Duodenal mucosa (tissue), 2 donors: ENCODE results near the gene ADGRG6.

ENCODE experiments used
- H3K27ac ChIP-seq: one replicate; pipeline ENCODE4 v1.7.0; 2013; ENCODE audit warnings: low read depth, low read length
- H3K27me3 ChIP-seq, 2 donors: one replicate each; pipeline ENCODE4 v1.7.0; 2013; ENCODE audit warnings: low read length in 2 of 2, control low read depth in 1 of 2; ENCODE audit not compliant: insufficient read depth in 2 of 2, control insufficient read depth in 1 of 2
- H3K36me3 ChIP-seq, 2 donors: one replicate each; pipeline ENCODE4 v1.7.0; 2013; ENCODE audit warnings: low read length in 2 of 2, control low read depth in 1 of 2; ENCODE audit not compliant: insufficient read depth in 2 of 2, control insufficient read depth in 1 of 2
- H3K4me1 ChIP-seq, 2 donors: one replicate each; pipeline ENCODE4 v1.7.0; 2013; ENCODE audit warnings: low read length in 2 of 2, control low read depth in 1 of 2; ENCODE audit not compliant: insufficient read depth in 2 of 2, control insufficient read depth in 1 of 2
- H3K4me3 ChIP-seq, 2 donors: one replicate each; pipeline ENCODE4 v1.7.0; 2013; ENCODE audit warnings: low read length in 2 of 2, low read depth in 1 of 2
- H3K9ac ChIP-seq, 2 donors: one replicate each; pipeline ENCODE4 v1.7.0; 2013; ENCODE audit warnings: low read length in 2 of 2, low read depth in 1 of 2
- H3K9me3 ChIP-seq, 2 donors: one replicate each; pipeline ENCODE4 v1.7.0; 2013; ENCODE audit warnings: low read length in 2 of 2, control low read depth in 1 of 2; ENCODE audit not compliant: control insufficient read depth in 1 of 2

ADGRG6 gene

DNA sequence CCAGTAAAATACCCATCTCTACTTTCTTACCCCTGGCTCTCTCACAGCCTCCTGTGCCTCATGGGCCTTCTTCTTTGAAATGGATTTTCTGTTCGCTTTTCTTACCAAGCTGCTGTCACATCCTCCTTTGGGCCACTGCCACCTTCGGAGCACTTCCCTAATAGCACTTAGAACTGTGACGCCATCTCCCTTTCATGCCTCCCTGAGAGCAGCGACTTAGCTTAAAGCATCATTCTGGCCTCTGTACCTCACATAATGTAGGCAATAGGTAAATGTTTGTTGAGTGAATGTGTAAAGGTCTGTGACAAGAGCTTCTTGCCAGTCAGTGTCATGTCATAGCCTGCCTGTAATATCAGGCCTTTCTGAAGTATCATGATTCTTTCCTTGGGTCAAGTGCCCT is 78.8 kb downstream of the ADGRG6 start:
- Histone ChIP-seq H3K36me3 (no peaks in the 10 kb centered on the region), H3K27me3 (no peaks in the 10 kb centered on the region), H3K4me3 (no peak overlapping the region), H3K9me3 (no peaks in the 10 kb centered on the region), H3K9ac (no peak overlapping the region), H3K27ac (no peak overlapping the region), H3K4me1 (peaks cover 12 to 20% of the 10 kb centered on the region in 2 donors)

DNA sequence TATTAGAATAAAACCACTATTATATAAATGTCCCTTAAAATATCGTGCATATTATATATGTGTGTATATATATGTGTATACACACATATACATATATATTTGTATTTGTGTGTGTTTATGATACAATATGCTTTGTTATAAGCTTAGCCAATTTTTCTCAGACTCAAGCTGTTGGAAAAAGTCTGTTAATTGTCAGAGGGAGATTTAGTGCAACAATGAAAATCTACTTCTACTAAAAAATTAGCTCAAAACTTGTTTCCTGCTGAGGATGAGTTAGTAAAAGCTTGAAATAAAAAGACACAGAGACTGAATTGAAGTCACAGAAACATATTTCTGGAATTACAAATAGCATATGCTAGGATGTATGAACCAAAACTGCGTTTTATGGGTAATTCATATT is 79.4 kb downstream of the ADGRG6 start:
- Histone ChIP-seq H3K36me3 (no peaks in the 10 kb centered on the region), H3K9me3 (no peaks in the 10 kb centered on the region), H3K4me1 (peaks cover 12 to 17% of the 10 kb centered on the region in 2 donors), H3K9ac (no peak overlapping the region), H3K27ac (no peak overlapping the region), H3K27me3 (no peaks in the 10 kb centered on the region), H3K4me3 (no peak overlapping the region)

DNA sequence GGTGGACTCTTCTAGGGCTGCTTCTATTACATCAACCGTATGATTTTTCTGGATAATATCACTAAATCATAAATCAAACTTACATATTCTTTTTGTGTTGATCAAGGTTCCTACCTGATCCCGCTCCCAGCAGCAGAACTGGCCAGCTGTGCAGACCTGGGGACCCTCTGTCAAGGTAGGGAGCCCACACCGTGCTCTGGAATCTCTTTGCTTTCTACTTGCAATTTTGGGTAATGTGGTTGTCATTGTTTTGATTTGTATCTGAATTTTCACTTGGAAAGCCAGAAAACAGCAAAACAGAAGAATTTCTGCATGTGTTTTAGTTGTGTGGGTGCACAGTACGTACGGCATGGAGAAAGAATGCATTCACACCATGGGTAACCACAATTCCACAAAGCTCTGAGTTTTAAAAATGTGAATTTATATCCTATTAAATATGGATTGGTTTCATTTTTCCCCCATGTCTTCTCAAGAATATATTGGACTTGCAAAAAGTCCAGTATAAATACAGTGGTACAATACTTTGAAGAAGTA is 80.1 kb downstream of the ADGRG6 start:
- Histone ChIP-seq H3K9ac (no peak overlapping the region), H3K4me1 (peaks cover 9 to 12% of the 10 kb centered on the region in 2 donors), H3K36me3 (no peaks in the 10 kb centered on the region), H3K27me3 (no peaks in the 10 kb centered on the region), H3K4me3 (no peak overlapping the region), H3K27ac (no peak overlapping the region), H3K9me3 (no peaks in the 10 kb centered on the region)

DNA sequence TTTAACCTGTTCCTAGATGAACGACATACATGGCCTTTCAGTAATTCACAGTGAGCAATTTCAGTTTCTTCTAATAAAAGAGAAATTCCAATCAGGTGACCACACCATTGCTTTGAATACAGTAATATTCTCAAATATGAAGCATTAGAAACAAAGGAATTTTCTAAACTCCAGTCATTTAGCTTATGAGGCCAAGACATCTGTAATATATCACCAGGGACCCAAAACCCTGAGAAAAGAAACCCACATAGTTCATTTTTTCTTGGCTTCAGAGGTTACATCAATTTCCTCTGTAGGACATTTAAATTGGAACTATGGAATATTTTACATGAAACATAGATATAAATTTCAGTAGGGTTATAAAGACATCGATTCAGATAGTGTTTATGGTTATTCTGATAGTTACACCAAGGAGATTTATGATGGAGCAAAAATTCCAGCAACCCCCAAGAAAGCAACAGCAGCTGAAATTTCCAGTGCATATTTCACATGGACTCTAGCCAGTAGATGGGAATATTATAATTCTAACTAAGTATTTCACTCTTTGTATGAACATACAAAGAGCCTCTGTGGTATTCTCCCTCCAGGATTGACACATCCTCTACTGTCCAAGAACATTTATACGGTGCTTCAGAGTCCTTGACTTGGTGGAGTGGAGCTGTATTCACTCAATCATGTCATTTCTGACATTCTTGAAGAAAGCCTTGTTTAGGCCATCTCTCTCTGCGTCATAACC is 82.9 kb downstream of the ADGRG6 start:
- H3K4me3 ChIP-seq: no peak overlapping the region
- no peaks in the 10 kb centered on the region for H3K36me3 ChIP-seq
- H3K9me3 ChIP-seq: no peaks in the 10 kb centered on the region
- H3K27ac ChIP-seq: no peak overlapping the region
- H3K4me1 ChIP-seq: no peaks in the 10 kb centered on the region
- H3K27me3 ChIP-seq: no peaks in the 10 kb centered on the region
- no peak overlapping the region for H3K9ac ChIP-seq

DNA sequence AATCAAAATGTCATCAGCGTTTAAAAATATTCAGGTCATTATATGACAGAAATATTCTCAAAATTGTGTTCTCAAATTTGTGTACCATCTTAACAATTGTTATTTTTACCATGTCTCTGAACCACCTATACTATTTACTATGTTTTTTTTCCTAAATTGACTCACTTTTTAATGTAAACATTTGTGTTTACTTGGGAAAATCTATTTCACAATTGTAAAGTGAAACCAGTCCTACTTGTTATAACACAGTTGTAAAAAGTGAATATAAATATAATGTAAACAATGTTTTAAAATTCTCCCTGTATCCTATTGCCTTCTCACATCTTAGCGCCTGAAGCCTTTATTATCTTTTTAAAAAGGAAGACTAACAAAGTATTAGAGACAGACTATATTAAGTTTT is 83.5 kb downstream of the ADGRG6 start:
- no peak overlapping the region for H3K9ac ChIP-seq

DNA sequence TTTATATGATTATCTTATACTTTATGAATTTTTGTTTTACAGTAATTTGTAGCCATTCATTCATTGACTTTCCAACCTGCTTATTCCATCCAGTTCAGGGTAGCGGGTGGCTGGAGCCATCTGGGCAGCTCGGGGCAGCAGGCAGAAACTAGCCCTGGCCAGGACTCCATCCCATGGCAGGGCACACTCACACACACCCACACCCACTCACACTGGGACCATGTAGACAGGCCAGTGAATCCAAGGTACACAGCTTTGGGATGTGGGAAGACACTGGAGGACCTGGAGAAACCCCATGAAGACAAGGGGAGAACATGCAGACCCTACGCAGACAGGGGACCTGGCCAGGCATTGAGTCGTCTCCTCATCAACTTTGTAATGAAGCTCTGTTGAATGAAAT is 84.8 kb downstream of the ADGRG6 start:
- Histone ChIP-seq H3K9me3 (no peaks in the 10 kb centered on the region), H3K27ac (no peak overlapping the region), H3K4me1 (no peaks in the 10 kb centered on the region), H3K9ac (no peak overlapping the region), H3K36me3 (no peaks in the 10 kb centered on the region), H3K4me3 (no peak overlapping the region), H3K27me3 (no peaks in the 10 kb centered on the region)

More for the DNA sequence above, 83.5 kb downstream of the ADGRG6 start:
- no peaks in the 10 kb centered on the region for H3K27me3 ChIP-seq
- H3K36me3 ChIP-seq: no peaks in the 10 kb centered on the region
- no peak overlapping the region for H3K27ac ChIP-seq
- H3K4me1 ChIP-seq: no peaks in the 10 kb centered on the region
- no peaks in the 10 kb centered on the region for H3K9me3 ChIP-seq
- no peak overlapping the region for H3K4me3 ChIP-seq

DNA sequence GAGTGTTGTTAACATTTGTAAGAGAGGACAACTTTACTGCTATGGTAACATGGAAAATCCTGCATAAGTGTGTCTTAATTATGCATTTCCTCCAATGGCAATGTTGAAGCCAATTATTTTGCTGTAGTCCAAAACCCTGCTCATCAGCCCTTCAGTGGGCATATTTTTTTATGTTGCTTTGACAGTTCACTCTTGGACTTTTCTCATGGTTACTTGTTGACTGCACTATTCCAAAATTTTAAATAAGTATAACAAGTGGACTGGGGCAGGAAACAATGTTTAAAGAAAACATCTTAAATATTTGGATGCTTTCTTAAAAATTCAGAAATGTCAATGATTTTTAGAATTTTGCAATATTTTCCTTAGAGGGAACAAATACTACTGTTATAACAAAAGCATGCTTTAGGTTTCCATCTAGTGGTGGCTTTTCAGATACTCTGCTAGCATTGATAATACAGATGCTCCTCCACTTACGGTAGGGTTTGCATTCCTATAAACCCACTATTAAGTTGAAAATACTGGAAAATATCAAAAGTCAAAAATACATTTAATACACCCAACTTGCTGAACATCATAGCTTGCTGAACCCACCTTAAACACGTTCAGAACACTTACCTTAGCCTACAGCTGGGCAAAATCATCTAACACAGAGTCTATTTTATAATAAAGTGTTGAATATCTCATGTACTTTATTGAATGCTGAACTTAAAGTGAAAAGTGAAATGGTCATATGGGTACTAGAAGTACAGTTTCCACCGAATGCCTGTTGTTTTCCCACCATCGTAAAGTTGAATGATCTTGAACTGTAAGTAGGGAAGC is 86.4 kb downstream of the ADGRG6 start:
- no peak overlapping the region for H3K9ac ChIP-seq
- H3K27me3 ChIP-seq: no peaks in the 10 kb centered on the region
- H3K27ac ChIP-seq: no peak overlapping the region
- H3K4me3 ChIP-seq: no peak overlapping the region
- H3K36me3 ChIP-seq: no peaks in the 10 kb centered on the region
- H3K4me1 ChIP-seq: no peaks in the 10 kb centered on the region
- H3K9me3 ChIP-seq: no peaks in the 10 kb centered on the region

DNA sequence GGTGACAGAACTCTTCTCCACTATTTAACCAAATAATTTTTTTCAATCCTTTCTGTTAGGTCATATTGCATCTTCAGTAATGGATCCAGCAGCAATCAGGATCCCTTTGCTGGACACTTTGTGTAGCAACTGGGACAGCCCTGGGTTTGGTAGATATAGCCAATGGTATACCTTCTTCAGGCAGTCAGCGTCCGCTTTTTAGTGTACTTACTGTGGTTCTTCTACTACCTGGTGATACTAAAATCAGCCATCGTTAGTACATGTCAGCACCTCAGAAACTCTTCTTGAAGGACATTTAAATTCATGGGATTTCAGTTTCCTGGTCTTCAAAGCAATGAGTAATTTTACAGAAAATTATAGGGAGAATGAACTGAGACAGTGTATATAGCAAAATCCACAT is 93.5 kb downstream of the ADGRG6 start:
- H3K4me1 ChIP-seq: peaks cover 11 to 21% of the 10 kb centered on the region in 2 donors
- H3K4me3 ChIP-seq: no peak overlapping the region
- no peaks in the 10 kb centered on the region for H3K27me3 ChIP-seq
- no peaks in the 10 kb centered on the region for H3K36me3 ChIP-seq
- no peak overlapping the region for H3K9ac ChIP-seq
- no peaks in the 10 kb centered on the region for H3K9me3 ChIP-seq
- no peak overlapping the region for H3K27ac ChIP-seq

DNA sequence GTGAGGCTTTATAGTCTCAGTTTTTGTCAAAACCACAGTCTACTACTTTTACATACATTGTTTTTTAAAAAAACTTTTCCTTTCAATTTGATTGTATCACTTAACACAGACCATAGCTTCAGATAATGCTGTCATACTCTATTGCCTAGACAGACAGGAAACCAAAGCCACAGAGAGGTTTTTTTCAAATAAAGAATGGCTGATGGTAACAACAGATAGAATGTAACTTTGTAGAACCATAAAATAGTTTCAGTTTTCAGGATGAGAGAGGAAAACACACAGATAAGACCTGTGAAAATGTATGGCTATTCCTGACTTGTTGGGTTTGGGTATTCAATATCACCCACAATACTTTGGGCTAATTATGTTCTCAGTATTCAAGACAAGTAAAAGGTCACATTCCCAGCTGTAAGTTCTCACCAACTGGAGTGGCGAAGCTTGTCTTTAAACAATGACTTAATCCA is 94.0 kb downstream of the ADGRG6 start:
- Histone ChIP-seq H3K27ac (no peak overlapping the region), H3K27me3 (no peaks in the 10 kb centered on the region), H3K4me1 (peaks cover 13 to 24% of the 10 kb centered on the region in 2 donors), H3K9ac (no peak overlapping the region), H3K36me3 (no peaks in the 10 kb centered on the region), H3K4me3 (no peak overlapping the region), H3K9me3 (no peaks in the 10 kb centered on the region)

DNA sequence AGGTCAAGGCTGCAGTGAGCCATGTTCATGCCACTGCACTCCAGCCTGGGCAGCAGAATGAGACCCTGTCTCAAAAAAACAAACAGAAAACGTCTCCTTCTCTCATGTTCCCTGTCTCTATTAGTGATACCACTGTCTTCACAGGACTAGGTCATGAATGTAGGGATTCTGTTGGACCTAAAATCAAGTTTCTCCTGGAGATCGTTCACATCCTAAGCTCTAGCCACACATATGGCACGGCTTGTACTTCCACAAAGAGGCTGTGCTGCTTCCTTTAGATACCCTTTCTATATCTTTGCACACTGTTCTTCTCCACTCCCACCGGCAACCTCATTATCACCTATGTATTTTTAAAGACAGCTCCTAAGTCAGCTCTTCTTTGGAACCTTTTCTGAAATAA is 96.5 kb downstream of the ADGRG6 start:
- no peak overlapping the region for H3K4me3 ChIP-seq
- no peaks in the 10 kb centered on the region for H3K9me3 ChIP-seq
- no peak overlapping the region for H3K27ac ChIP-seq
- H3K27me3 ChIP-seq: no peaks in the 10 kb centered on the region
- H3K9ac ChIP-seq: no peak overlapping the region
- H3K4me1 ChIP-seq: peaks cover 17 to 28% of the 10 kb centered on the region in 2 donors
- no peaks in the 10 kb centered on the region for H3K36me3 ChIP-seq
